Measurements from ENCODE around the gene NFATC3.
"Not testable (repeated sequence)": the region's sequence is repeated elsewhere in the genome, so short reads cannot be mapped to it uniquely, and the experiment has no call there.

The NFATC3 gene

GRCh38 chr16:68126395-68126794 lies 41.2 kb downstream of the NFATC3 start:
- DNase-seq, result no peak

- no peak for DNase-seq
Observed at GRCh38 chr16:68128577-68129305, 43.6 kb downstream of the NFATC3 start.

DNA sequence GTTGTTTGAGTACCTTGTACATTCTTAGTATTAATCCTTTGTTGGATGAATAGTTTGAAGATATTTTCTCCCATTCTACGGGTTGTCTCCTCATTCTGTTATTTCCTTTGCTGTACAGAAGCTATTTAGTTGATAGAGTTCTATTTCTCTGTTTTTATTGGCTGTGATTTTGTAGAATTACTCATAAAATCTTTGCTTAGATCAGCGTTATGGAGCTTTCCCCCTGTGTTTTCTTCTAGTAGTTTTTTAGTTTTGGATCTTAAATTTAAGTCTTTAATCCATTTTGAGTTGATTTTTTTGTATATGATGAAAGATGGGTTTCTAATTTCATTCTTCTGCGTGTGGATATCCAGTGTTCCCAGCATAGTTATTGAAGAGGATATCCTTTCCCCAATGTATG lies 45.4 kb downstream of the NFATC3 start:
- DNase-seq, result no peak

GRCh38 chr16:68131813-68132706 lies 46.9 kb downstream of the NFATC3 start:
- no peak for DNase-seq

- DNase-seq, result not testable (repeated sequence)
Observed at GRCh38 chr16:68133000-68133399, 47.8 kb downstream of the NFATC3 start.

- no peak for DNase-seq
Observed at GRCh38 chr16:68134644-68135043, 49.5 kb downstream of the NFATC3 start.

DNA sequence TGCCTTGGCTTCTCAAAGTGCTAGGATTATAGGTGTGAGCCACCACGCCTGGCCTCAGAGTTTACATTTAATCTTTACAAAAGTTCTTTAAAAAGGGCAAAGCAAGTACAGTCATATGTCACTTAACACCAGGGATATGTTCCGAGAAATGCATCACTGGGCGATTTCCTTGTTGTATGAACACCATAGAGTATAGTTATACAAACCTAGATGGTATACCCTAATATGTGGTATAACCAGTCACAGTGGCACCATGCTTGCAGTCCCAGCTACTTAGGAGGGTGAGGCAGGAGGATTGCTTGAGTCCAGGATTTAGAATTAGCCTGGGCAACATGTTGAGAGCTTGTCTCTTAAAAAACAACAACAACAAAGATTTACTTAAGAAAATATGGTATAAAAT lies 51.3 kb downstream of the NFATC3 start:
- no peak for DNase-seq

GRCh38 chr16:68144008-68144407 lies 58.8 kb downstream of the NFATC3 start:
- DNase-seq, result no peak

DNA sequence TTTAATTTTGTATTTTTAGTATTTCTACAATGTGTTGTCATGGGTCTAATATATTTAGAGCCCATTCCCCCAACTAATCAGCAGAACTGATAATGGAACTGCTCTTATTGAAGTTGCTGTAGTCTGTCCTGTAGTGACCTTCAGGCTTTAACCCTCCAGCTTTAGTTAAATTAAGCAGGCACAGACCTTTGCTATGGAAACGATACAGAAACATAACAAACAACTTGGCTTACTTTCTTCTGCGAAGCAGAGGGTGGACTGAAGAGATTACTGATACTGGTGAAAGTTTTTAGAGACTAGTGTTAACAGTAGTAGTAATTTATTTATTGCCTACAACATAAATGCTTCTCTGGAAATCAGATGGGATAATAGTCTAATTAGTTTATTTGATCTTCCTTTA lies 61.4 kb downstream of the NFATC3 start:
- DNase-seq, result no peak

- DNase-seq, result no peak
Observed at GRCh38 chr16:68147444-68147843, 62.3 kb downstream of the NFATC3 start.

GRCh38 chr16:68149596-68149995 lies 64.4 kb downstream of the NFATC3 start:
- DNase-seq, result no peak

DNA sequence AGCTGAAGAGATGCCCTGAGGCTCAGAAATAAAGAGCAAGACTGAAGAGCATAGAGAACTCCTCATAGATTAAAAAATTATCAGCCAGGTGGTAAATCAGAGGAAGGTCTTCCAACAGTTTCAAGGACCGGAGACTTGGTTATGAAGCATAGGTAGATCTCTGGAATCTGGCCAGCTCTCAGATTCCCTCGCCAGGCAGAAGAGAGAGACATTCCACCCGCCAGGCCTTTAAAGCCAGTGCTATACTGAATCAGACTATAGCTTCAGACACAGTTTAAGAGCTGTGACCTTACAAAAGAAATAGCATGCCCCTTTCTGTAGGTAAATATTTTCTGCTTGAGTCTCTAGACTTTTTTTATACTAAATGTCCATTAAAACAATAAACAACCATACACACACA lies 70.3 kb downstream of the NFATC3 start:
- DNase-seq, result no peak

GRCh38 chr16:68162413-68162812 lies 77.2 kb downstream of the NFATC3 start:
- DNase-seq, result no peak

DNA sequence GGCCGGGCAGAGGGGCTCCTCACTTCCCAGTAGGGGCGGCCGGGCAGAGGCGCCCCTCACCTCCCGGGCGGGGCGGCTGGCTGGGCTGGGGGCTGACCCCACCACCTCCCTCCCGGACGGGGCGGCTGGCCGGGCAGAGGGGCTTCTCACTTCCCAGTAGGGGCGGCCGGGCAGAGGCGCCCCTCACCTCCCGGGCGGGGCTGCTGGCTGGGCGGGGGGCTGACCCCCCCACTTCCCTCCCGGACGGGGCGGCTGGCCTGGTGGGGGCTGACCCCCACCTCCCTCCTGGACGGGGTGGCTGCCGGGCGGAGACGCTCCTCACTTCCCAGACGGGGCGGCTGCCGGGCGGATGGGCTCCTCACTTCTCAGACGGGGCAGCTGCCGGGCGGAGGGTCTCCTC lies 78.1 kb downstream of the NFATC3 start:
- not testable (repeated sequence) for DNase-seq

GRCh38 chr16:68166264-68166663 lies 81.1 kb downstream of the NFATC3 start:
- no peak for DNase-seq

GRCh38 chr16:68179196-68179795 lies 94.1 kb downstream of the NFATC3 start:
- no peak for DNase-seq

- DNase-seq, result no peak
Observed at GRCh38 chr16:68179855-68180254, 94.7 kb downstream of the NFATC3 start.

GRCh38 chr16:68183046-68183445 lies 97.9 kb downstream of the NFATC3 start:
- DNase-seq, result no peak

GRCh38 chr16:68186877-68187276 lies 101.7 kb downstream of the NFATC3 start:
- no peak for DNase-seq

DNA sequence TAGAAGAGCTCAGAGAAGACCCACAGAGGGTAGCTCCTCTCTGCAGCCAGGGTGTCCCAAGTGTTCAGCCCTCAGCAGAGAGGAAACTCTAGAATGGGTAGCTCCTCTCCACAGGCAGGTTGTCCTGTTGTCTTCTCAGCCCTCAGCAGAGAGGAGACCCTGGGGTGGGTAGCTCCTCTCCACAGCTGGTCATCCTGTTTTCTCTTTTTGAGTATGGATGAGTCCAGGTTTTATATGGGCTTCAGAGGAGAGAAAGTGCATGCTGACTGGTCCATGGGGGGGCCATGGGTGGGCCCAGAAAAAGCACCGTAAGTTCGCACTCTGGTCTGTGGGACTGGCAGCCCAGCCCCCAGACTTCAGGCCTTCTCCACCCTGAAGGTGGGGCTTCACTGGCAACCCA lies 102.3 kb downstream of the NFATC3 start:
- no peak for DNase-seq

DNA sequence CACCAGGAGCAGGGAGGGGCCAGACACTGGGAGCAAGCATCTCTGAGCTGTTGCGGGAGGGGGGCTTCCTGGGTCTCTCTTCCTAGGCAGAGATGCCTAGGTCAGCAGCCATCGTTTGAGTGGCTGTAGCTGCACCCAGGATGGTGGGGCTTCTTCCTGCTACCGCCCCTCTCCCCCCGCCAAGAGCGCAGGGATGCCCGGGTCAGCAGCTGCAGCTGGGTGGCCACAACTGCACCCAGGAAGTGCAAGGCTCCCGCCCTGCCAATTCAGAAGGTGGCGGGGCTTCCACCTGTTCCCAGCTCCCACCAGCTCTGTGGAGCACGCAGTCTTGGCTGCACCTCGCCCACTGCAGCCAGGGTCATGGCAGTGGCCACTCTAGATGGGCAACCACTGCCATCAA lies 103.0 kb downstream of the NFATC3 start:
- no peak for DNase-seq

DNA sequence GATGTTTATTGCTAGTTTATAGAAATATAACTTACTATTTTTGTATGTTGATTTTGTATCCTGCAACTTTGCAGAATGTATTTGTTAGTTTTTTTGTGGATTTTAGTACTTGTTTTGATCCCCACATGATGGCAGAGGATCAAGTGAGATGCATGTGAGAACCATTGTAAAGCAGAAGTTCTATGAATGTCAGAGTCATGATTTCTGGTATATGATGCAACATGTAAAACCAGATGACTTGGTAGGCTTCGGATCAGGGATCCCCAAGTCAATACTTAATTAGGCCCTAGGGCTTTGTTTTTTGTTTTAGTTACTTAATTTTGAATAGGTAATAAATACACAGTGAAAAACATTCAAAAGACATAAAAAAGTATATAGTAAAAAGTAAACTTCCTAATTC lies 104.9 kb downstream of the NFATC3 start:
- DNase-seq, result no peak

DNA sequence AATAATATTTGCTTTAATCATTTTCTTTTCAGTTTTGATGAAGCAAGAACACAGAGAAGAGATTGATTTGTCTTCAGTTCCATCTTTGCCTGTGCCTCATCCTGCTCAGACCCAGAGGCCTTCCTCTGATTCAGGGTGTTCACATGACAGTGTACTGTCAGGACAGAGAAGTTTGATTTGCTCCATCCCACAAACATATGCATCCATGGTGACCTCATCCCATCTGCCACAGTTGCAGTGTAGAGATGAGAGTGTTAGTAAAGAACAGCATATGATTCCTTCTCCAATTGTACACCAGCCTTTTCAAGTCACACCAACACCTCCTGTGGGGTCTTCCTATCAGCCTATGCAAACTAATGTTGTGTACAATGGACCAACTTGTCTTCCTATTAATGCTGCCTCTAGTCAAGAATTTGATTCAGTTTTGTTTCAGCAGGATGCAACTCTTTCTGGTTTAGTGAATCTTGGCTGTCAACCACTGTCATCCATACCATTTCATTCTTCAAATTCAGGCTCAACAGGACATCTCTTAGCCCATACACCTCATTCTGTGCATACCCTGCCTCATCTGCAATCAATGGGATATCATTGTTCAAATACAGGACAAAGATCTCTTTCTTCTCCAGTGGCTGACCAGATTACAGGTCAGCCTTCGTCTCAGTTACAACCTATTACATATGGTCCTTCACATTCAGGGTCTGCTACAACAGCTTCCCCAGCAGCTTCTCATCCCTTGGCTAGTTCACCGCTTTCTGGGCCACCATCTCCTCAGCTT lies 105.8 kb downstream of the NFATC3 start:
- DNase-seq, result no peak
